ENCODE data around the gene GDNF. TPM values are rescaled to one million over a fixed set of nuclear protein-coding genes. Genes with fewer than 3 reads are reported as not detected.

GDNF gene
- total RNA-seq, 1 donor from 2014 or later, result not detected

- DNase-seq (ENCODE audit: low read depth, low spot score), result peak; percentile 20
Observed at GRCh38 chr5:37847978-37848425, 8.2 kb upstream of the GDNF start.

GRCh38 chr5:37846786-37847310, 7.0 kb upstream of the GDNF start:
- DNase-seq (ENCODE audit: low read depth, low spot score), result no peak

GRCh38 chr5:37844009-37844408, 4.2 kb upstream of the GDNF start:
- no peak for DNase-seq (ENCODE audit: low read depth, low spot score)

- DNase-seq (ENCODE audit: low read depth, low spot score), result no peak
Observed at GRCh38 chr5:37842048-37842447, 2.2 kb upstream of the GDNF start.

GRCh38 chr5:37841203-37841602, 1.4 kb upstream of the GDNF start:
- no peak for DNase-seq (ENCODE audit: low read depth, low spot score)

- no peak for DNase-seq (ENCODE audit: low read depth, low spot score)
Observed at GRCh38 chr5:37840053-37841034, 503 bp upstream of the GDNF start.

GRCh38 chr5:37838933-37839341, 904 bp downstream of the GDNF start:
- no peak for DNase-seq (ENCODE audit: low read depth, low spot score)

GRCh38 chr5:37838152-37838932, 1.5 kb downstream of the GDNF start:
- no peak for DNase-seq (ENCODE audit: low read depth, low spot score)

- peak; percentile 15 for DNase-seq (ENCODE audit: low read depth, low spot score)
Observed at GRCh38 chr5:37837414-37838032, 2.3 kb downstream of the GDNF start.

- DNase-seq (ENCODE audit: low read depth, low spot score), result no peak
Observed at GRCh38 chr5:37836592-37837413, 3.0 kb downstream of the GDNF start.

GRCh38 chr5:37836235-37836591, 3.6 kb downstream of the GDNF start:
- DNase-seq (ENCODE audit: low read depth, low spot score), result no peak

- DNase-seq (ENCODE audit: low read depth, low spot score), result no peak
Observed at GRCh38 chr5:37835380-37835973, 4.4 kb downstream of the GDNF start.

GRCh38 chr5:37834542-37835379, 5.1 kb downstream of the GDNF start:
- DNase-seq (ENCODE audit: low read depth, low spot score), result no peak

- DNase-seq (ENCODE audit: low read depth, low spot score), result no peak
Observed at GRCh38 chr5:37833990-37834389, 5.9 kb downstream of the GDNF start.

GRCh38 chr5:37831821-37832534, 7.9 kb downstream of the GDNF start:
- DNase-seq (ENCODE audit: low read depth, low spot score), result no peak

GRCh38 chr5:37830348-37830747, 9.5 kb downstream of the GDNF start:
- no peak for DNase-seq (ENCODE audit: low read depth, low spot score)

- DNase-seq (ENCODE audit: low read depth, low spot score), result no peak
Observed at GRCh38 chr5:37825334-37825915, 14.4 kb downstream of the GDNF start.

- no peak for DNase-seq (ENCODE audit: low read depth, low spot score)
Observed at GRCh38 chr5:37823433-37824152, 16.2 kb downstream of the GDNF start.
